Neuronal stem cell (in vitro differentiated cells): ENCODE results near the gene MMP15.

Experiments used
- DNase-seq: peaks from one replicate; pipeline ENCODE4 v3.0.0-alpha.2; 2013; ENCODE audit warnings: low spot score
- H2AFZ ChIP-seq: one replicate; pipeline ENCODE4 v1.6.1; 2013; ENCODE audit warnings: mild to moderate bottlenecking, low read length, inconsistent platforms
- H2AK5ac ChIP-seq: 2 replicates; pipeline ENCODE4 v1.6.1; 2013; ENCODE audit warnings: low read depth, mild to moderate bottlenecking, inconsistent platforms, low read length, moderate library complexity, mixed read lengths
- H2BK120ac ChIP-seq: 2 replicates; pipeline ENCODE4 v1.6.1; 2013; ENCODE audit warnings: low read depth, mild to moderate bottlenecking, inconsistent platforms, low read length, moderate library complexity, mixed read lengths
- H2BK12ac ChIP-seq: one replicate; pipeline ENCODE4 v1.6.1; 2013; ENCODE audit warnings: low read length, inconsistent platforms
- H2BK15ac ChIP-seq: 2 replicates; pipeline ENCODE4 v1.6.1; 2013; ENCODE audit warnings: mild to moderate bottlenecking, low read length, inconsistent platforms, mixed read lengths
- H2BK5ac ChIP-seq: one replicate; pipeline ENCODE4 v1.6.1; 2013; ENCODE audit warnings: inconsistent platforms, mild to moderate bottlenecking, low read length, moderate library complexity
- H3K14ac ChIP-seq: one replicate; pipeline ENCODE4 v1.6.1; 2013; ENCODE audit warnings: low read length, inconsistent platforms
- H3K18ac ChIP-seq: 2 replicates; pipeline ENCODE4 v1.6.1; 2013; ENCODE audit warnings: low read length, inconsistent platforms
- H3K23ac ChIP-seq: 2 replicates; pipeline ENCODE4 v1.6.1; 2013; ENCODE audit warnings: low read depth, mild to moderate bottlenecking, mixed read lengths, low read length, inconsistent platforms; ENCODE audit not compliant: poor library complexity
- H3K27ac ChIP-seq: replicated peaks from 3 replicates; pipeline ENCODE4 v1.5.1; 2013; ENCODE audit warnings: low read length, inconsistent platforms
- H3K27me3 ChIP-seq, 3 experiments: 2 replicates each; pipeline ENCODE4 v1.6.1; 2013; ENCODE audit warnings: low read length in 3 of 3, mild to moderate bottlenecking in 2 of 3, inconsistent platforms in 1 of 3, low read depth in 1 of 3, mixed read lengths in 1 of 3, moderate library complexity in 1 of 3; ENCODE audit not compliant: control insufficient read depth in 3 of 3, insufficient read depth in 3 of 3
- H3K36me3 ChIP-seq, 2 donors: replicated peaks in 1 of 2; 2 replicates each; pipeline ENCODE4 v1.6.1; 2013; ENCODE audit warnings: low read length in 2 of 2; ENCODE audit not compliant: control insufficient read depth in 2 of 2, insufficient read depth in 2 of 2
- H3K4ac ChIP-seq: 2 replicates; pipeline ENCODE4 v1.6.1; 2013; ENCODE audit warnings: inconsistent platforms, mild to moderate bottlenecking, low read length, moderate library complexity
- H3K4me1 ChIP-seq, 2 donors: 1 replicate in 1 of 2; 2 replicates in 1 of 2; pipeline ENCODE4 v1.6.1; 2013; ENCODE audit warnings: low read length in 2 of 2, low read depth in 1 of 2; ENCODE audit not compliant: control insufficient read depth in 2 of 2, insufficient read depth in 1 of 2
- H3K4me2 ChIP-seq: one replicate; pipeline ENCODE4 v1.6.1; 2013; ENCODE audit warnings: mild to moderate bottlenecking, low read length, inconsistent platforms; ENCODE audit not compliant: insufficient read depth, poor library complexity, severe bottlenecking
- H3K4me3 ChIP-seq, 2 donors: 2 replicates each; pipeline ENCODE4 v1.5.1; 2013; ENCODE audit warnings: low read length in 2 of 2, mild to moderate bottlenecking in 2 of 2, inconsistent platforms in 1 of 2, moderate library complexity in 1 of 2
- H3K79me1 ChIP-seq: one replicate; pipeline ENCODE4 v1.6.1; 2013; ENCODE audit warnings: low read depth, mild to moderate bottlenecking, inconsistent platforms, low read length, moderate library complexity
- H3K9ac ChIP-seq: one replicate; pipeline ENCODE4 v1.6.1; 2013; ENCODE audit warnings: mild to moderate bottlenecking, low read depth, low read length, inconsistent platforms; ENCODE audit not compliant: poor library complexity
- H3K9me3 ChIP-seq, 2 donors: replicated peaks in 1 of 2; 2 replicates each; pipeline versions ENCODE3 to v1.6.1; 2013; ENCODE audit warnings: low read length in 2 of 2, mild to moderate bottlenecking in 2 of 2, inconsistent platforms in 1 of 2, low read depth in 1 of 2, mixed read lengths in 1 of 2, moderate library complexity in 1 of 2; ENCODE audit not compliant: control insufficient read depth in 2 of 2, insufficient read depth in 1 of 2
- H4K8ac ChIP-seq: one replicate; pipeline ENCODE4 v1.6.1; 2013; ENCODE audit warnings: low read depth, mild to moderate bottlenecking, inconsistent platforms, low read length, moderate library complexity
- H4K91ac ChIP-seq: one replicate; pipeline ENCODE4 v1.6.1; 2013; ENCODE audit warnings: low read length, low read depth, mild to moderate bottlenecking, inconsistent platforms; ENCODE audit not compliant: poor library complexity
- WGBS, 2 donors: extraction: QIAGEN DNeasy Blood & Tissue Kit; methylation state at CpG; one replicate each; pipeline ENCODE4 v1.1.7; 2013; ENCODE audit warnings: missing lambda C conversion rate in 2 of 2, mixed read lengths in 1 of 2; ENCODE audit not compliant: insufficient read length in 2 of 2, insufficient replicate concordance in 1 of 2; ENCODE audit errors: extremely low coverage in 2 of 2; 5-methylcytosine and 5-hydroxymethylcytosine counted together

MMP15 gene

DNA sequence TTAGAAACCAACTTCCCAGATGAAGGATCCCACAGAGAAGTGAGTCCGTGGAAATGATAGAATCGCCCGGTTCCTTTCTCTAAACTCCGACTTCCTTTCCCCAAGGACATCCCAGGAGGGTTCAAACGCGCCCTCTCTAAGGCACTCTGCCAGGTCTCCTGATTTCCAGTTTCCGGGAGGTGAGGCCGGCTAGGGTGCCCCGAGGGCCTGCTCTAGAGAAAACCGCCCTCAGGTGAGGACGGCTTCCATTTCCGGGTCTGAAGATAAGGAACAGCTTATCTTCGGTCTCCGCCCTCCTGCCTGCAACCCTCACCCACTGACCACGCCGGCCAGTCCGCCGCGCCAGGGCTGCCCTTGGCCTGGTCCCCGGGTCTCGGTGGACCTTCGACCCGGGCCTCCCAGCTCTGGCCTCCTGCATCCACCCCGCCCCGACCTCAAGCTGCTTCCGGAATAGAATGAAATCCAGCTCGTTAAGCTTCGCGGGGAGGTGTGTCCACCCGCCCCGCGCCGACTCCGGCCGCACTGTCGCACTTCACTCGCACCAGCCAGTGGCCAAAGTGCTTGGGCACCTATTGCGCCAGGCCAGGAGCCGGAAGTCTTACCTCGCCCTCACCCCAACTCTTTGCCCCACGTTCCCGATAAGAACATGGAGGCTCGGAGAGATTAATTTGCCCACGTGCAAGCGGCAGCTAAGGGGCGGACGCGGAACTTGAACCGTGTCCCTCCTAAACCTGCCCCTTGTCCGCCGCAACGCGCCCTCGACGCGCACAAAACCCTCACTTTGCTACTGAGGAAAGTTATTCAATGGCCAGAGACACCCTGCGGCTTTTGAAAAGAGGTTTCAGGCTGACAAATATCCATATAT lies 836 bp upstream of the MMP15 start:
- WGBS, 2 donors, result no CpG with 5 or more reads among the region's 57 CpGs
- Histone ChIP-seq H3K4ac (no peak overlapping the region), H3K36me3 (peaks cover 0 to 2% of the 10 kb centered on the region in 2 donors), H3K9me3 (no peaks in the 10 kb centered on the region), H3K27ac (no peak overlapping the region), H2BK15ac (no peak overlapping the region), H4K8ac (no peak overlapping the region), H2BK120ac (no peak overlapping the region), H3K18ac (peak overlapping the region; percentile 67), H4K91ac (no peak overlapping the region), H3K9ac (no peak overlapping the region), H3K79me1 (peaks cover 2% of the 10 kb centered on the region), H3K23ac (no peak overlapping the region), H3K4me2 (peak overlapping the region; percentile 99), H2AK5ac (peak overlapping the region; percentile 52), H3K27me3 (peaks cover 0 to 24% (median 20%) of the 10 kb centered on the region in 3 experiments), H2BK5ac (no peak overlapping the region), H3K4me3 (peak overlapping the region; percentile 72 to 84), H3K14ac (no peak overlapping the region), H2BK12ac (peak overlapping the region; percentile 85), H3K4me1 (peaks cover 10 to 11% of the 10 kb centered on the region in 2 donors), H2AFZ (peak overlapping the region; percentile 97)
- no peak for DNase-seq

GRCh38 chr16:58026139-58026704 lies 668 bp downstream of the MMP15 start:
- Histone ChIP-seq H2AFZ (peak overlapping the region; percentile 97), H2BK120ac (peak overlapping the region; percentile 40), H2BK15ac (peak overlapping the region; percentile 98), H3K9ac (peak overlapping the region; percentile 99), H3K14ac (peak overlapping the region; percentile 14), H3K36me3 (peaks cover 0 to 2% of the 10 kb centered on the region in 2 donors), H3K4me3 (peak overlapping the region; percentile 84 to 93), H2AK5ac (peak overlapping the region; percentile 91), H3K4me2 (peak overlapping the region; percentile 99), H2BK5ac (peak overlapping the region; percentile 80), H3K23ac (peak overlapping the region; percentile 94), H2BK12ac (no peak overlapping the region), H3K4ac (no peak overlapping the region), H4K8ac (no peak overlapping the region), H3K27ac (no peak overlapping the region), H3K27me3 (peaks cover 0 to 24% (median 20%) of the 10 kb centered on the region in 3 experiments), H3K18ac (peak overlapping the region; percentile 98), H4K91ac (no peak overlapping the region), H3K4me1 (peaks cover 10 to 14% of the 10 kb centered on the region in 2 donors), H3K79me1 (peaks cover 2% of the 10 kb centered on the region), H3K9me3 (no peaks in the 10 kb centered on the region)
- WGBS, 2 donors, result no CpG with 5 or more reads among the region's 65 CpGs
- peak; percentile 43 for DNase-seq

DNA sequence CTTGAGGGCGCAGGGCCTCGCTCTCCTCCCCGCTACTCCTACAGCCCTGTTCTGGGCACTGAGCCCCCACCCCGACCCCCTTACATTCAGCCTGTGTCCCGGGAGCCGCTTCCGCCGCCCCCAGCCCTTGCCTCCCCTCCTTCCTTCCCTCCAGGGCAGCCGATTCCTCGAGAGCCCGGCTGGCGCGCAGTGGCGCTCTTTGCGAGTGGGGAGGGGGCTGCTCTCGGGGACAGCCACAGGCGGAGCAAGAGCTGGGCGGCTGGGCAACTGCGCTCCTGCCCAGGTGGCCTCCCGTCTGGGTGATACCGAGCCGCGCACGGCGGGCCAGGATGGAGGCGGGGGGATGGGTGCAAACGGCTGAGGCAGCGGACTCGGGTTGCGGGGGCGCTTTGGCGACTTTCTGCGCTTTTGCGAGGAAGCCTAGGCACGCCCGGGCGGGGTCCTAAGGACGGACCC lies 1.2 kb downstream of the MMP15 start:
- Histone ChIP-seq H3K36me3 (peaks cover 0 to 1% of the 10 kb centered on the region in 2 donors), H3K4me3 (peak overlapping the region; percentile 84 to 93), H3K4me1 (peaks cover 10 to 14% of the 10 kb centered on the region in 2 donors), H2BK15ac (peak overlapping the region; percentile 98), H3K9ac (peak overlapping the region; percentile 99), H3K4me2 (peak overlapping the region; percentile 99), H3K9me3 (no peaks in the 10 kb centered on the region), H3K27ac (no peak overlapping the region), H3K23ac (peak overlapping the region; percentile 94), H3K4ac (no peak overlapping the region), H2BK120ac (peak overlapping the region; percentile 40), H3K14ac (peak overlapping the region; percentile 14), H2AFZ (peak overlapping the region; percentile 97), H2BK12ac (no peak overlapping the region), H2AK5ac (peak overlapping the region; percentile 91), H3K79me1 (peaks cover 2% of the 10 kb centered on the region), H3K18ac (peak overlapping the region; percentile 98), H2BK5ac (peak overlapping the region; percentile 80), H3K27me3 (peaks cover 0 to 24% (median 20%) of the 10 kb centered on the region in 3 experiments), H4K8ac (no peak overlapping the region), H4K91ac (no peak overlapping the region)
- no CpG with 5 or more reads among the region's 38 CpGs for WGBS, 2 donors
- peak; percentile 45 for DNase-seq
